Endothelial cell of umbilical vein (primary cell): ENCODE results near the gene CACNA2D1. TPM values are rescaled to one million over a fixed set of nuclear protein-coding genes. Genes with fewer than 3 reads are reported as not detected.

Experiments used
- BruUV-seq: library from RNA; stranded (reverse); fragments of 400-500 nt; replicated peaks from 2 replicates; lab custom pipeline; 2021; lab: Mats Ljungman, UMichigan
- CTCF ChIA-PET: fragments of 300-600, 350-600 bp; sonication (Branson Sonifier 250); formaldehyde crosslinking; loops from one replicate; lab custom pipeline; 2021; ENCODE audit warnings: antibody characterized with exemption, inconsistent platforms; lab: Charles Lee
- POLR2A ChIA-PET: fragments of 300-600, 350-600 bp; sonication (Branson Sonifier 250); formaldehyde crosslinking; loops from one replicate; lab custom pipeline; 2021; ENCODE audit warnings: antibody characterized with exemption, inconsistent platforms; lab: Charles Lee
- DNase-seq: peaks from one replicate; pipeline ENCODE4 v3.0.0-alpha.2; 2011; ENCODE audit warnings: low read depth, low spot score
- FAIRE-seq: peaks from 2 replicates; lab custom pipeline; 2011; peaks lifted over from hg19 to GRCh38; lab: Jason Lieb, UNC
- H2AFZ ChIP-seq: 2 replicates; pipeline ENCODE4 v1.6.0; 2012; ENCODE audit warnings: low read depth, low read length, control low read depth, inconsistent platforms
- H3K27ac ChIP-seq: 2 replicates; pipeline ENCODE4 v1.5.1; 2011; ENCODE audit warnings: low read depth, mild to moderate bottlenecking, control low read depth, low read length, moderate library complexity; ENCODE audit not compliant: insufficient read depth
- H3K27me3 ChIP-seq, 2 experiments: 2 replicates each; pipeline versions ENCODE4 v1.6.0 to v1.6.1; 2011; ENCODE audit warnings: low read length in 2 of 2, mixed read lengths in 1 of 2; ENCODE audit not compliant: control insufficient read depth in 2 of 2, insufficient read depth in 2 of 2
- H3K36me3 ChIP-seq, 2 experiments: 2 replicates in 1 of 2; 3 replicates in 1 of 2; pipeline ENCODE4 v1.5.1; 2011; ENCODE audit warnings: low read length in 2 of 2, mild to moderate bottlenecking in 1 of 2, moderate library complexity in 1 of 2; ENCODE audit not compliant: control insufficient read depth in 2 of 2, insufficient read depth in 2 of 2; ENCODE audit errors: extremely low read depth in 1 of 2
- H3K4me1 ChIP-seq: 3 replicates; pipeline ENCODE4 v1.5.1; 2011; ENCODE audit warnings: mild to moderate bottlenecking, low read length; ENCODE audit not compliant: control insufficient read depth, insufficient read depth; ENCODE audit errors: extremely low read depth
- H3K4me2 ChIP-seq: 2 replicates; pipeline ENCODE4 v1.6.1; 2011; ENCODE audit warnings: low read length, control low read depth, mixed read lengths; ENCODE audit not compliant: insufficient read depth
- H3K4me3 ChIP-seq, 3 experiments: fragments of 200-600 bp in 1 of 3; sonication (generic), shearing (Covaris generic) in 1 of 3; replicated peaks in 1 of 3; 2 replicates each; pipeline ENCODE4 v1.5.1; 2011 to 2016; ENCODE audit warnings: control low read depth in 3 of 3, low read length in 3 of 3, mild to moderate bottlenecking in 2 of 3, inconsistent platforms in 1 of 3, low read depth in 1 of 3, moderate library complexity in 1 of 3; ENCODE audit not compliant: insufficient read depth in 1 of 3
- H3K79me2 ChIP-seq: 2 replicates; pipeline ENCODE4 v1.6.0; 2012; ENCODE audit warnings: low read length, inconsistent platforms; ENCODE audit not compliant: control insufficient read depth, insufficient read depth
- H3K9ac ChIP-seq: replicated peaks from 2 replicates; pipeline ENCODE3; 2011; ENCODE audit warnings: low read length, control low read depth; ENCODE audit not compliant: insufficient read depth; ENCODE audit errors: extremely low read depth
- H3K9me1 ChIP-seq: replicated peaks from 3 replicates; pipeline ENCODE4 v1.6.0; 2011; ENCODE audit warnings: mild to moderate bottlenecking, low read length; ENCODE audit not compliant: control insufficient read depth, insufficient read depth; ENCODE audit errors: extremely low read depth
- H3K9me3 ChIP-seq: replicated peaks from 2 replicates; pipeline ENCODE4 v1.5.1; 2012; ENCODE audit warnings: low read length, inconsistent platforms; ENCODE audit not compliant: control insufficient read depth, insufficient read depth
- H4K20me1 ChIP-seq: replicated peaks from 2 replicates; pipeline ENCODE3; 2011; ENCODE audit warnings: mild to moderate bottlenecking, low read length; ENCODE audit not compliant: control insufficient read depth, insufficient read depth; ENCODE audit errors: extremely low read depth
- EZH2 ChIP-seq: IDR thresholded peaks from 2 replicates; pipeline ENCODE4 v1.6.1; 2012; ENCODE audit warnings: borderline replicate concordance, low read depth, mild to moderate bottlenecking, moderate library complexity, low read length, inconsistent platforms; ENCODE audit not compliant: severe bottlenecking
- FOS ChIP-seq: IDR thresholded peaks from 2 replicates; pipeline ENCODE4 v1.6.1; 2011; ENCODE audit warnings: mild to moderate bottlenecking, low read length, moderate library complexity, borderline replicate concordance; ENCODE audit not compliant: insufficient read depth
- GATA2 ChIP-seq: IDR thresholded peaks from 2 replicates; pipeline ENCODE4 v1.7.0; 2011; ENCODE audit warnings: low read depth, mild to moderate bottlenecking, moderate library complexity, mixed read lengths, low read length; ENCODE audit not compliant: insufficient read length, insufficient read depth
- JUN ChIP-seq: IDR thresholded peaks from 2 replicates; pipeline ENCODE4 v1.6.1; 2011; ENCODE audit warnings: borderline replicate concordance, low read depth; ENCODE audit not compliant: insufficient read length, insufficient read depth
- MYC ChIP-seq: IDR thresholded peaks from one replicate; pipeline ENCODE4 v1.6.1; 2011; ENCODE audit warnings: mild to moderate bottlenecking, low read depth, low read length
- POLR2AphosphoS5 ChIP-seq: IDR thresholded peaks from 2 replicates; pipeline ENCODE4 v1.6.1; 2012; ENCODE audit warnings: low read depth, mild to moderate bottlenecking, control low read depth, low read length, moderate library complexity; ENCODE audit not compliant: insufficient read depth
- dilution Hi-C: fragments of 300-500 bp; cut with MboI; formaldehyde crosslinking; loops from one replicate; pipeline ENCODE4 v1.15.0; 2019; ENCODE audit warnings: low sequenced_read_pairs; ENCODE audit not compliant: extremely low pct_ligation_motif_present
- intact Hi-C: fragments of 100-400 bp; cut with micrococcal nuclease; formaldehyde crosslinking; loops from one replicate; pipeline ENCODE4 v1.10.0; 2022
- polyA plus RNA-seq, 4 experiments: library from polyadenylated mRNA; depleted of rRNA in 3 of 4; stranded (reverse) in 3 of 4; unstranded in 1 of 4; fragments of >200 nt; gene quantifications; 2 replicates each; pipeline versions ENCODE4 v1.2.1 to v1.2.3, GENCODE V29; 2011 to 2012; ENCODE audit warnings: missing spikeins in 1 of 4
- total RNA-seq: library from RNA; stranded (reverse); gene quantifications from 2 replicates; pipeline ENCODE4 v1.2.3, GENCODE V29; 2021
- TF ChIP-seq, protein P1 (sequence below), 2 donors: IDR thresholded peaks; 1 replicate in 1 of 2; 2 replicates in 1 of 2; pipeline ENCODE4 v1.5.1; 2011; ENCODE audit warnings: low read length in 2 of 2, mild to moderate bottlenecking in 2 of 2, moderate library complexity in 2 of 2, control low read depth in 1 of 2, inconsistent platforms in 1 of 2, low read depth in 1 of 2; ENCODE audit not compliant: insufficient read depth in 1 of 2; ENCODE audit errors: extremely low read depth in 1 of 2

The CACNA2D1 gene
- total and polyA plus RNA-seq, 2 donors (not counting 3 experiments of a cell fraction or from before 2014, with no cell fraction given), result 4.1 to 38.6 TPM

DNA sequence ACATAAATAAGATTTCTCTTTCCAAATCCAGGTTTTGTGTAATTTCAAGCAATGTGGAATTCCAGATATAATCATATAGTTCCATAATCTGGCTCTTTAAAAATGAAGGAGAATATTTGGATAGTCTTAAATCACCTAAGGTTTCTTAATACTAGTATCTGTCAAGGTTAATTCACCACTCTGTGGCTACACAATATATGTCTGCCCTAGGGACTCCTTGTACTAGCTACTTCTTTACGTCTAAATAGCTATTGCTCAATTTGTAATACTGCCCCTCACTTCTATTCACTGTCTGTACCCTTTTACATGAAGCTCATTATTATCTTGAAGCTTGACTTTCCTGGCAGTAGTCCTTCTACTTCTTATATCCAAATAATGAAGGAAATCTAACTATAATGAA, 47.2 kb downstream of the CACNA2D1 start:
- no peaks in the 10 kb centered on the region for H3K36me3 ChIP-seq
- H3K79me2 ChIP-seq, result no peaks in the 10 kb centered on the region
- ChIA-PET POLR2A (no interaction called here), CTCF (no interaction called here)
- H3K4me2 ChIP-seq, result no peak overlapping the region
- H3K9me3 ChIP-seq, result no peaks in the 10 kb centered on the region
- H3K4me1 ChIP-seq, result no peaks in the 10 kb centered on the region
- H2AFZ ChIP-seq, result no peak overlapping the region
- no peaks in the 10 kb centered on the region for H3K9me1 ChIP-seq
- intact Hi-C loops (no loop called here), dilution Hi-C loops (no loop called here)
- H3K27ac ChIP-seq, result no peak overlapping the region
- H3K4me3 ChIP-seq, result no peak overlapping the region
- FAIRE-seq (no peak), DNase-seq (no peak)
- no peaks in the 10 kb centered on the region for H3K27me3 ChIP-seq
- BruUV-seq, result no TSS peak
- TF ChIP-seq FOS, result no peak
- TF ChIP-seq, protein P1, sequence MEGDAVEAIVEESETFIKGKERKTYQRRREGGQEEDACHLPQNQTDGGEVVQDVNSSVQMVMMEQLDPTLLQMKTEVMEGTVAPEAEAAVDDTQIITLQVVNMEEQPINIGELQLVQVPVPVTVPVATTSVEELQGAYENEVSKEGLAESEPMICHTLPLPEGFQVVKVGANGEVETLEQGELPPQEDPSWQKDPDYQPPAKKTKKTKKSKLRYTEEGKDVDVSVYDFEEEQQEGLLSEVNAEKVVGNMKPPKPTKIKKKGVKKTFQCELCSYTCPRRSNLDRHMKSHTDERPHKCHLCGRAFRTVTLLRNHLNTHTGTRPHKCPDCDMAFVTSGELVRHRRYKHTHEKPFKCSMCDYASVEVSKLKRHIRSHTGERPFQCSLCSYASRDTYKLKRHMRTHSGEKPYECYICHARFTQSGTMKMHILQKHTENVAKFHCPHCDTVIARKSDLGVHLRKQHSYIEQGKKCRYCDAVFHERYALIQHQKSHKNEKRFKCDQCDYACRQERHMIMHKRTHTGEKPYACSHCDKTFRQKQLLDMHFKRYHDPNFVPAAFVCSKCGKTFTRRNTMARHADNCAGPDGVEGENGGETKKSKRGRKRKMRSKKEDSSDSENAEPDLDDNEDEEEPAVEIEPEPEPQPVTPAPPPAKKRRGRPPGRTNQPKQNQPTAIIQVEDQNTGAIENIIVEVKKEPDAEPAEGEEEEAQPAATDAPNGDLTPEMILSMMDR (IDR thresholded peaks at IDR 0.05; ENCODE audit: extremely low read depth in 1 of 2, insufficient read depth in 1 of 2, low read depth in 1 of 2, low read length in 2 of 2), result no peak
- TF ChIP-seq MYC, result no peak
- no peak for TF ChIP-seq EZH2
- no peak for TF ChIP-seq POLR2AphosphoS5
- TF ChIP-seq GATA2, result no peak
- TF ChIP-seq JUN, result no peak
- no peaks in the 10 kb centered on the region for H4K20me1 ChIP-seq
- H3K9ac ChIP-seq, result no peak overlapping the region
